Gastrocnemius medialis (tissue), 4 donors: ENCODE measurements around the gene TCF12. TPM values are rescaled to one million over a fixed set of nuclear protein-coding genes. Genes with fewer than 3 reads are reported as not detected.

ENCODE experiments used
- ATAC-seq, 2 donors: fragments of 150-250 bp; one replicate each; pipeline ENCODE4 v1.9.1; 2016
- DNase-seq, 2 donors: peaks; one replicate each; pipeline ENCODE4 v3.0.0-alpha.2; 2019
- H3K27ac ChIP-seq, 4 donors: fragments of 200-600 bp; sonication (generic); 1 replicate in 1 of 4; 2 replicates in 3 of 4; pipeline ENCODE4 v1.5.1; 2016 to 2018; ENCODE audit warnings: mild to moderate bottlenecking in 2 of 4, moderate library complexity in 1 of 4
- H3K27me3 ChIP-seq, 3 donors: fragments of 200-600 bp; sonication (generic) in 2 of 3; 1 replicate in 1 of 3; 2 replicates in 2 of 3; pipeline versions ENCODE4 v1.5.1 to v1.6.0; 2016 to 2019; ENCODE audit warnings: mild to moderate bottlenecking in 1 of 3, moderate library complexity in 1 of 3
- H3K36me3 ChIP-seq, 2 donors: fragments of 200-600 bp; sonication (generic) in 1 of 2; one replicate each; pipeline ENCODE4 v1.5.1; 2017 to 2018
- H3K4me1 ChIP-seq, 2 donors: fragments of 200-600 bp; sonication (generic) in 1 of 2; one replicate each; pipeline ENCODE4 v1.5.1; 2016 to 2017; ENCODE audit warnings: mild to moderate bottlenecking in 2 of 2
- H3K4me3 ChIP-seq, 4 donors: fragments of 200-600 bp; sonication (generic) in 3 of 4; 1 replicate in 1 of 4; 2 replicates in 3 of 4; pipeline ENCODE4 v1.5.1; 2016 to 2019; ENCODE audit warnings: mild to moderate bottlenecking in 2 of 4
- H3K9me3 ChIP-seq, 3 donors: fragments of 200-600 bp; sonication (generic) in 2 of 3; 1 replicate in 1 of 3; 2 replicates in 2 of 3; pipeline ENCODE4 v1.5.1; 2016 to 2019
- POLR2A ChIP-seq, 2 donors: fragments of 450-650 bp; IDR thresholded peaks; one replicate each; pipeline ENCODE4 v1.6.1; 2017; ENCODE audit warnings: antibody characterized with exemption in 2 of 2, mild to moderate bottlenecking in 2 of 2, moderate library complexity in 2 of 2
- in situ Hi-C, 4 donors: fragments of 200-750 bp; cut with MboI; loops; one replicate each; pipeline versions ENCODE4 v1.15.0 to v1.8.0; 2017; ENCODE audit warnings: low sequenced_read_pairs in 4 of 4
- intact Hi-C: fragments of 100-400 bp; cut with DNase I; formaldehyde crosslinking; loops from one replicate; pipeline ENCODE4 v1.15.1; 2023; ENCODE audit warnings: low total_unique reads
- total RNA-seq, 4 donors: library from RNA; depleted of rRNA; stranded (reverse); fragments of >200 nt; gene quantifications; one replicate each; pipeline versions ENCODE4 v1.1.0 to v1.2.3, GENCODE V29; 2016
- TF ChIP-seq, protein P1 (sequence below), 5 experiments: fragments of 450-650 bp in 3 of 5; fragments of 200-600 bp in 2 of 5; sonication (generic) in 2 of 5; IDR thresholded peaks in 4 of 5; conservative IDR thresholded peaks in 1 of 5; 1 replicate in 4 of 5; 2 replicates in 1 of 5; pipeline ENCODE4 v1.5.1; 2016 to 2019; ENCODE audit warnings: antibody characterized with exemption in 5 of 5, mild to moderate bottlenecking in 3 of 5, moderate library complexity in 3 of 5

Gene TCF12
- total RNA-seq, 4 donors from 2014 or later: 34.9 to 63.0 (median 51.4) TPM

DNA sequence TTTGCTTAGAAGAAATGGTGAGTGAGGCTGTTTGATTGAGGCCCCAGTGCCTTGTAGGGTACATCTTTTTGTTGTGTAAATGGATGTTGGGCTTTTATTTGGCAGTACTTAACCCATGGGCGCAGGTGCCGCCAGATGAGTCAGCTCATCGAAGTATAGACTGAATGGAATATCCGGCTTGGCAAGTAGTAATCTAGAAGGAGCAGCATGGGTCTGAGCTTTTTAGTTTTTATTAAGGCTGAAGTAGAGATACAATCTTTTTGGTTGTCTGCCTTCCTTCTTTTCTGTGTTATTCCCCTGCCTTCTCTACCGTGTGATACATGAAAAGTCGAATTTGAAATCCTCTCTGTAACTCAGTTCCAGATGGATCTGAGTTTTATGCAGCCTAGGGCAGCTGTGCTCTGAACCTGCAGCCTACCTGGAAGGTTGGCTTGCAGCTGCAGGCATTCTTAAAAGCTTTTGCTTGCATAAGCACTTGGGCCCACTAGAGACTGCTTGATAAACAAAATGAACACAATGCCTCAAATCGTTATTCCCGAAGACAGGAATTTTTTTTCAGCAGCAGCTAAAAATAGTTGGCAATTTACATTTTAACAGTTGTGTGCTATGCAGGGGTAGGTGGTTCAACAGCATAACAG, 280.3 kb downstream of the TCF12 start:
- H3K4me3 ChIP-seq: no peak overlapping the region
- ATAC-seq: no peak
- TF ChIP-seq, protein P1, sequence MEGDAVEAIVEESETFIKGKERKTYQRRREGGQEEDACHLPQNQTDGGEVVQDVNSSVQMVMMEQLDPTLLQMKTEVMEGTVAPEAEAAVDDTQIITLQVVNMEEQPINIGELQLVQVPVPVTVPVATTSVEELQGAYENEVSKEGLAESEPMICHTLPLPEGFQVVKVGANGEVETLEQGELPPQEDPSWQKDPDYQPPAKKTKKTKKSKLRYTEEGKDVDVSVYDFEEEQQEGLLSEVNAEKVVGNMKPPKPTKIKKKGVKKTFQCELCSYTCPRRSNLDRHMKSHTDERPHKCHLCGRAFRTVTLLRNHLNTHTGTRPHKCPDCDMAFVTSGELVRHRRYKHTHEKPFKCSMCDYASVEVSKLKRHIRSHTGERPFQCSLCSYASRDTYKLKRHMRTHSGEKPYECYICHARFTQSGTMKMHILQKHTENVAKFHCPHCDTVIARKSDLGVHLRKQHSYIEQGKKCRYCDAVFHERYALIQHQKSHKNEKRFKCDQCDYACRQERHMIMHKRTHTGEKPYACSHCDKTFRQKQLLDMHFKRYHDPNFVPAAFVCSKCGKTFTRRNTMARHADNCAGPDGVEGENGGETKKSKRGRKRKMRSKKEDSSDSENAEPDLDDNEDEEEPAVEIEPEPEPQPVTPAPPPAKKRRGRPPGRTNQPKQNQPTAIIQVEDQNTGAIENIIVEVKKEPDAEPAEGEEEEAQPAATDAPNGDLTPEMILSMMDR (IDR thresholded peaks at IDR 0.05 in 4 of 5, conservative IDR thresholded peaks at IDR 0.05 in 1 of 5): no peak
- no peak for TF ChIP-seq POLR2A (IDR thresholded peaks at IDR 0.05)
- no peaks in the 10 kb centered on the region for H3K27me3 ChIP-seq
- H3K36me3 ChIP-seq: no peaks in the 10 kb centered on the region
- in situ Hi-C loops: no loop called here
- intact Hi-C loops: no loop called here
- H3K9me3 ChIP-seq: no peaks in the 10 kb centered on the region
- no peak overlapping the region for H3K27ac ChIP-seq
- H3K4me1 ChIP-seq: peaks cover 6 to 10% of the 10 kb centered on the region in 2 donors
- DNase-seq: no peak

DNA sequence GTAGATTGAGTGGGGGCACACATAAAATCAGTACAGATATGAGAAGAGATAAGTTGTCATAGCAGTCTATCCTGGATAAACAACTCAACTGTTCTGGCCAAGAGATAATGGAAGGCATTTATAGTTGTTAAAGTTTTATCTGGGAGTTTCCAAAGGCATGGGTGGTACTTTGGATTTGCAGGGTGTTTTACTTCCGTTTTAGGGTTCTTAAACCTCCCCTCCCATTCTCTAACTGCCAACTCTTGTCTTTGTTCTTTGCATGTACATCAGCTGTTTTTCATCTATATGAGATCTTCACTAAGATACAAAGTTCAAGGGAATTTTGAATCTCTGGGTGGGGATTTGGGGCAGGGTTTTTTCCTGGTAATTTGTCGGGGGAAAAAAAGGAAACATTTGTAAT, 283.1 kb downstream of the TCF12 start:
- Histone ChIP-seq H3K36me3 (no peaks in the 10 kb centered on the region), H3K27ac (no peak overlapping the region), H3K4me3 (no peak overlapping the region), H3K27me3 (no peaks in the 10 kb centered on the region), H3K4me1 (peaks cover 6 to 10% of the 10 kb centered on the region in 2 donors), H3K9me3 (no peaks in the 10 kb centered on the region)
- no peak for TF ChIP-seq POLR2A (IDR thresholded peaks at IDR 0.05)
- TF ChIP-seq, protein P1 (IDR thresholded peaks at IDR 0.05 in 4 of 5, conservative IDR thresholded peaks at IDR 0.05 in 1 of 5): no peak
- intact Hi-C loops (no loop called here), in situ Hi-C loops (no loop called here)
- ATAC-seq (no peak), DNase-seq (no peak)

DNA sequence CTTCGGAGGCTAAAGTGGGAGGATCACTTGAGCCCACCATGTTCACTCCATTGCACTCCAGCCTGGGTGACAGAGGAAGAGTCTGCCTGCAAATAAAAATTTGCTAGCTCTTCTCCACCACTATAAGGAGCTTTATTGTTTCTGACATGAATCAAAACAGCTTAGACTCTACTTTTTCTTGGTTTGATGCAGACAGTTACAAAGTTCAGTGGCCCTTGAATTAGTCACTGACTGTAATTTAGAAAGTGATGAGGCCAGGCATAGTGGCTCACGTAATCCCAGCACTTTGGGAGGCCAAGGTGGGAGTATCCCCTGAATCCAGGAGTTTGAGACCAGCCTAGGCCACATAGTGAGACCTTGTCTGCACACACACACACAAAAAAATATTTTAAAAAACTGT, 285.5 kb downstream of the TCF12 start:
- H3K27me3 ChIP-seq: no peaks in the 10 kb centered on the region
- no peaks in the 10 kb centered on the region for H3K36me3 ChIP-seq
- TF ChIP-seq, protein P1 (IDR thresholded peaks at IDR 0.05 in 4 of 5, conservative IDR thresholded peaks at IDR 0.05 in 1 of 5): no peak
- no peak for TF ChIP-seq POLR2A (IDR thresholded peaks at IDR 0.05)
- in situ Hi-C loops (no loop called here), intact Hi-C loops (no loop called here)
- H3K27ac ChIP-seq: no peak overlapping the region
- H3K4me1 ChIP-seq: peaks cover 2 to 6% of the 10 kb centered on the region in 2 donors
- no peak for DNase-seq
- H3K4me3 ChIP-seq: no peak overlapping the region
- no peaks in the 10 kb centered on the region for H3K9me3 ChIP-seq
- ATAC-seq: no peak

DNA sequence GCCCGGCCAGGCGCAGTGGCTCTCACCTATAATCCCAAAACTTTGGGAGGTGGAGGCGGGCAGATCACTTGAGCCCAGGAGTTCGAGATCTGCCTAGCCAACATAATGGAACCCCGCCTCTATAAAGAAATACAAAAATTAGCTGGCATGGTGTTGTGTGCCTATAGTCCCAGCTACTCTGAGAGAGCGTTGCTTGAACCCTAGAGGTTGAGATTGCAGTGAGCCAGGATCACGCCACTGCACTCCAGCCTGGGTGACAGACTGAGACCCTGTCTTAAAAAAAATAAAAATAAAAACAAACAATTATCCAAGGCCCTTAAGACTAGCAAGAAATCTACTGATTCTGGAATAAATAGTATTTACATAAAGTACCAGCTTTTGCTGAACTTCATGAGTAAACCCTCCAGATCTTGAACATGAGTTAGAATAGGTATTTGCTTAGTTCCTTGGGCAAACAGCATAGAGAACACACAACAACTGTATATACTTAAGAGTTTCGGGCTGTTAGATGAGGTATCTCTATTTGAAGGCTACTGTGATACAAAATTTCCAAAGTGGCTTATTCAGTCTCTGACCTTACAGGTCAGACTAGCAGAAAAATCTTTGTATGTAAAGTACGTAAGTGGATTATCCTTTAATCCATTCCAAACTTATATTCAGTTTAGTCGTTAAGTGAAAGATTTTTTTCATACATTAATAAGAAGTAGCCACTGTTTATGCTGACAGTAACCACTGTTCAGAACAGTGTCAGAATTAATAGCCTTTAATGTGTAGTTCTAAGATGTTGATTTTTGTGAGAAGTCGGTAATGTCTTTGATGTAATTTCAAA, 286.8 kb downstream of the TCF12 start:
- Histone ChIP-seq H3K36me3 (no peaks in the 10 kb centered on the region), H3K4me1 (peaks cover 10 to 11% of the 10 kb centered on the region in 2 donors), H3K27me3 (no peaks in the 10 kb centered on the region), H3K9me3 (no peaks in the 10 kb centered on the region), H3K27ac (no peak overlapping the region), H3K4me3 (no peak overlapping the region)
- TF ChIP-seq, protein P1 (IDR thresholded peaks at IDR 0.05 in 4 of 5, conservative IDR thresholded peaks at IDR 0.05 in 1 of 5): no peak
- no peak for TF ChIP-seq POLR2A (IDR thresholded peaks at IDR 0.05)
- ATAC-seq (no peak), DNase-seq (no peak)
- in situ Hi-C loops: no loop called here
- intact Hi-C loops: no loop called here
